Activated CD4-positive, alpha-beta T cell treated with anti-CD3 and anti-CD28 coated beads for 1 hour (primary cell): ENCODE measurements around the gene IRF2.

Source experiments
- DNase-seq: peaks from one replicate; pipeline ENCODE4 v3.0.0-alpha.2; 2020

The IRF2 gene

GRCh38 chr4:184474263-184475095, at the start of gene IRF2:
IRF2 (minus strand) TSS chr4:184474550; CDS start chr4:184429064, 45,486 bp downstream.
- DNase-seq = peak; percentile 95

- no peak for DNase-seq
Measured at GRCh38 chr4:184515606-184516005, 41.3 kb upstream of the IRF2 start.

DNA sequence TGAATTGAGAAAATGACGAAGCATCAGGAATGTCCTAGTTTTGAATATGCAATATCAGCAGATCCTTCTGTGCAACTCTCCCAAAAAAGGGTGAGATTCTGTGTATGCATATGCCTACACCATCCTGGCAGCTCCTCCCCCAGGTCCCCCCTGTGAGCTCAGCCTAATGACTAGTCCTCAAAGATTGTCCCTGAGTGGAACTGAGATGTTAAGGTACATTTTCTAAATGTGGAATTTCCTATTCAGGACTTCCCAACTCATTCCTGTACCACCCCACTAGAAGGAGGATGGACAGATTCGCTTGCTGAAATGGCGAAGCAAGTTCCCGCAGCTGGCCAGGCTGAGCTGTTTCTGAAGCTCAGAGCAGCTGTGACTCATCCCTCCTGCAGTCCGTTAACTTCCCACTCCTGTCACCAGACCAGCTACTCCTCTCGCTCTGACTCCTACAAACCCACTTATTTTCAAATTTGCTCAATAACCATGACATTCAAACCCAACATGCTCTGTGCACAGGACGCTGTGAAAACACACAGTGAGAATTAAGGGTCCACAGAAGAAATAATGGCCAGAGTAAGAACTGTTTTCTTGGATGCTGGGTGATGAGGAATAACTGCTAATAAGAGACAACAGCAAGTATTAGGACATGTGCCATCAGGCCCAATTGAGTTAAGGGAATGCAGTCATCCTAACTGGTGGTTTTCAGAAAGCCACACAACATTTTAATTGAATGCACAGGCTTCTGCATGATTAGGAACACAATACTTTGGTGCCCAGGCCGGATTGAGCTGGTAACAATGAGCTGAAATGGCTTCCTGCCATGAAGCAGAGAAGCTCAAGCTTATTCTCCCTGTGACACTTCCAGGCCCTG, 40.0 kb upstream of the IRF2 start:
- no peak for DNase-seq

- no peak for DNase-seq
Measured at GRCh38 chr4:184513802-184514120, 39.4 kb upstream of the IRF2 start.

DNA sequence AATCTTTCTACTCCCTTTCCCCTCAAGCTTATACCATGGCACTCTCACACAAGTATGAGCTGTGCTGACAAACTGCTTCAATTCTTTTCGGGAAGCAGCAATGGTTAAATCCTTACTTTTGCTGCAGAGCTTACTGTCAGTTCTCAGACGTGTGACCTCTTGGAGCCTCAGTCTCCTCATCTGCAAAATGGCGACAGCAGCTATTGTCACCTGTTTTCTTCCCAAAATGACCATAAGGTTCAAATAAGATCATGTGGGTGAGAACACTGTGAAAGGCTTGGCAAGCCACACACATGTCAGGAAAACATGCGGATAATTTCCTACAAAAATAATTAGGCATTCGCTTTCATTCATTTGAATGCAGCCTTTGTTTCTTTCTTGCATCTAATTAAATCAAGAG, 36.8 kb upstream of the IRF2 start:
- no peak for DNase-seq

- DNase-seq = no peak
Measured at GRCh38 chr4:184510401-184510800, 36.1 kb upstream of the IRF2 start.

DNA sequence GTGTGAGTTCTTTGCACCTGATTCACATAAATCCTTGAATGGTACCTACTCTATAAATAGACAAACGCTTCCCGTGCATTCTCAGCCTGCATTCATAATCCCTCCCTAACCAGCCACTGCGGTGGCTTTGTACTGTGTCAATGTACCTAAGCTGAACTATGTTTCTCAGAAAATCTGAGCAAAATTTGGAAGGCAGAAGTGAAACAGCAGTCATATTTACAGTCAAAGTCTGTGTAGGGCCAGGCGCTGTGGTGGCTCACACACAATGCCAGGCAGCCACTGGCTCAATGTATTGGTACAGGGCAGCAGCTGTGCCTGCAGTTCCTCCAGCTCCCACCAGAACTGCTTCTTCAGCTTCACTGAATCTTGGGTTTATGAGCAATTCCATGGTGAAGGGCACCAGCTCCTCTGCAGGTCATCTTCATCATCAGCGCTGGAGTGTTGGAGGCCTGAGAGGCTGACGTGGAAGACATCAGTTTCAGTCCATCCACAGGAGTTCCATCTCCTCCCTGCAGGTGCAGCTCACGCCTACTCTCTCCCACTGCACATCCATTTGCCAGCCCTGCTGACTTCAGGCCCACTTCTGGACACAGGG, 32.3 kb upstream of the IRF2 start:
- DNase-seq = no peak

DNA sequence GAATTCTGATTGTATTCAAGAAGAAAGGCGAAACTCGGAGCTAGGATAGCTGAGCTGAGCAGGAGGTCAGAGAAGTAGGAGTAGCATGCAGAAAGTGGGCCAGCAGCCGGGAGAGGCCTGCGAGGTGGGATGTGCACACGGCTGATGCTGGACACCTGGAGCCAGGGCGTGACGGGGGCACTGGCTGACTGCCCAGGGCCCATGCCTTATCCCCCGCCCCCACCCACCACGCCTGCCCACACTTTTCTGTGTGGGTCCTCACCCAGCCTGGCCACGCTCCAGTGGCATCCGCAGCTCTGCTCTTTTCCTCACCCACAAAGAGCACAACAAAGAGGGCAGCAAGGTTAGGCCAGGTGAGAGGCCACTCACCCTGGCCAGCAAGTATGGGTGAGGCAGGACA, 30.0 kb upstream of the IRF2 start:
- DNase-seq = no peak

GRCh38 chr4:184503869-184504300, 29.5 kb upstream of the IRF2 start:
- DNase-seq = no peak

DNA sequence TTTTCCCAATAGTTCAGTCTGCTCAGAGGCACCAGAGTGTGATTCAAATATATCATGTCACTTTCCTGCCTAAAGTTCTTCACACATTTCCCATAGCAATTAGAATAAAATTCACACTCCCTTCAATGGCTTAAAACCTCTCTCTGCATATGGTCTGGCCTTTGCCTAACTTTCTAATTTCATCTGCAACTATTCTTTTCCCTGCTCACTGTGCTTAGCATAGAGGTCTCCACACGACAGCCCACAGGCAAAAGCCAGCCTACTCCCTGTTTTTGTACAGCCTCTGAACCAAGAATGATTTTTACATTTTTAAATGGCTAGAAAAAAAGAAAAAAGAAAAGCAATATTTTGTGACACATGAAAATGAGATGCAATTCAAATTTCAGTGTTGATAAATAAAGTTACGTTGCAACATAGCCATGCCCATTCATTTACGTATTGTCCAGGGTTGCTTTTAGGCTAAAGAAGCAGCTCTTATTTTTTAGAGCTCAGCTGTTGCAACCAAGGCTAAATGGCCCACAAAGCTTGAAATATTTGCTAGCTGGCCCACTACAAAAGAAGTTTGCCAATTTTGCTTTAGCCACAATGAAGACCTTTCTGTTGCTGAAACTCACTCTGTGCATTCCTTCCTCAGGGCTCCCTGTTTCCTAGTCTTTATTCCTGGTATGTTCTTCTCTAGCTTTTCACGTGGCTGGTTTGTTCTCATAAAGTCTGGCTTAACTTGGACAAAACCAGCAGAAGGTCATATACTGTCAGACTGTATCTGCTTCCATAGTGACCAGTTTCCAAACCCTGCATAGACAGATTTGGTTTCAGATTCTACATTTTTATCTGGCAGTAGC, 26.6 kb upstream of the IRF2 start:
- DNase-seq = no peak

DNA sequence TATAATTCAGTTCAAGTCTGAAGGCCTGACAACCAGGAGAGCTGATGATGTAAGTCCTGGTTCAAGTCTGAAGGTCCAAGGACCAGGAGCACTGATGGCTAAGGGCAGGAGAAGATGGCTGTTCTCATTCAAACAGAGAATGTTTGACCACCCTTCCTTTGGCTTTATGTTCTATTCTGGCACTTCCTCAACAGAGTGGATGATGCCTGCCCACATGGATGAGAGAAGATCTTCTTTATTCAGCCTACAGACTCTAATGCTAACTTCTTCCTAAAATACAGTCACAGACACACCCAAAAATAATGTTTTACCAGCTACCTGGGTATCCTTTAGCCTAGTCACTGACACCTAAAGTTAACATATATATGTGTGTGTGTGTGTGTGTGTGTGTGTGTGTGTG, 25.6 kb upstream of the IRF2 start:
- DNase-seq = no peak

DNA sequence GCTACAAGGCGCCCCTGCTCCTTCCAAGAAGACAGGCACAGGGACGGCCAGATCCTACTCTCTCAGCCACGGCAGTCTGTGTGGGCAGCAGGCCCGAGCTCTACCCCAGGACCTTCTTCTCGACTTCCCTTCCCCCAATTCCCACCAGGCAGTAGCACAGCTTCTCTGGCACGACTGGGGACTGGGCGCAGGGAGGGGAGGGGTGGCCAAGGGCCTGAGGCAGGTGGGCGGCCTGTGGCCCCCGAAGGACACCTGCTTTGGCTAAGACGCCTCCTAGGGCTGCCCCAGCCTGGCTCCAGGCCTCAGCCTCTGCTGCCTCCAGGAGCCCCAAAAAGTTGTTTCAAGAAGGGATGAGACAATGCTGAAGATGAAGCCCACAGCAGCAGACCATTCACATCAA, 24.2 kb upstream of the IRF2 start:
- DNase-seq = no peak

DNA sequence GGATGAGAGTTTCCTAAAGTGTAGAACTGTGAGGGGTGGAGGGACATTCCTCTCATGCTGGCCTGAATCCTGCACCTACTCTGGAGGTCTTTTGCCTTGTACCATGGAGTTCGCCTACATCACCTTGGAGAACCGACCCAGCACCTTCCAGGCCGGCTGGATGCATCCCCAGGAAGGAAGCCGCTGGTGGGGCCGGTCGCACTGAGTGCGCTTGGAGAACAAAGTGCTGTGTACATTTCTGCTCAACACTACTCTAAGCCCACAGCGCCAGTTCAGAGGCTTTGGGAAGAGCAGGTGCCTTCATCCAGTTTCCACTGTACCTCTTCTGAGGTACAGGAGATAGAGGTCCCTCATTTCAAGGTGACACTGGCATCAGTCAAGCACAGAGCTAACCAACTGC, 15.4 kb upstream of the IRF2 start:
- DNase-seq = no peak

DNA sequence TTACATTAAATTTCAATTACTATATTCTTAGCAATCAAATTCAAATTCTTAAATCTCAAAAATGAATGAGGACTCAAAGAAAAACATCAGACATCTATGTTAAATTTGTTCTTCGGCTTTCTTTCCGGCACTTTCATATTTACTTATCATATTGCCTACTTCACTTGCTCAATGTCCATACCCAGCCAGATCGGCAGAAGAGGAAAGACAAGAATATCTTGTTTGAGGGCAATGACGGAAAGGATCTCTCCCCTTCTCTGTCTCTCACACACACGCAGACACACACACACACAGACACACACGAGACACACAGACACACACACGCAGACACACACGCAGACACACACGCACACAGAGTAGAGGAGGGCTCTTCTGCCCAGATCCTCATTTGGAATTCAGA, 13.2 kb upstream of the IRF2 start:
- DNase-seq = no peak

GRCh38 chr4:184485279-184485678, 10.9 kb upstream of the IRF2 start:
- DNase-seq = no peak

DNA sequence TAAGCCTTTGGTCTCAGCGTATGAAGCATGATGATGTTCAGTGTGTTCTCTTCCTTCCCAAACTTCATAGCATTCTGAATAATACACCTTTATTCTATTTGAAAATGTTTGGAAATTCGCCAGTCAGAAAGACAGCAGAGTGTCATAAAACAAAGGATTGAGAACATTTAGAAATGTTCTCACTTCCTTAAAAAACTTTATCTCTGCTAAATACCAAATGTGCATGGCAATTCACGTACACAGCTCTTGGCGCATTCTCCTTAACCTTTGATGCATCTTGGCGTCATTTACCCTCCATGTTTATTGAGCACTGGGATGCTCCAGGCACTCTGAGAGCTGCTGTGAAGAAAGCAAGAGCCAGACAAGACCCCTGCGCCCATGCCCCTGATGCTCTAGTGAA, 7.2 kb upstream of the IRF2 start:
- no peak for DNase-seq

DNA sequence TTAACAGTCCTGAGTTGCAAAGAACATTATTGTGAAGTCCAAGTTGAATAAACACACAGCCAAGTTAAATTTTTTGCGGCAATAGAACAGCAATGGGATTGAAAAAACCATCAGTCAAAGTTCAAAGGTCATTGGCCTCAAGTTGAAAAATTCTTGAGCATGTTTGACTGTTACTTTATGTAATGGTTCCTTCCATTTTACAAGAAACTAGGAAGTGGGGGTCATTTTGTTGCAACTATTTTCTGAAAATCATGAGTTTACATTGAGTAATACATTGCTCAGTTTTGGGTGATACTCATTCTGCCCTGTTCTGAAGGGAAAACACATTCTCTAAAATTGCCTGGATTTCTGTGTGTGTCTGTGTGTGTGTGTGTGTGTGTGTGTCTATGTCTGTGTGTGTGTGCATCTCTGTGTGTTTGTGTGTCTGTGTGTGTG, 5.2 kb upstream of the IRF2 start:
- no peak for DNase-seq

- no peak for DNase-seq
Measured at GRCh38 chr4:184477201-184477999, 3.0 kb upstream of the IRF2 start.

- DNase-seq = no peak
Measured at GRCh38 chr4:184476695-184477094, 2.3 kb upstream of the IRF2 start.

DNA sequence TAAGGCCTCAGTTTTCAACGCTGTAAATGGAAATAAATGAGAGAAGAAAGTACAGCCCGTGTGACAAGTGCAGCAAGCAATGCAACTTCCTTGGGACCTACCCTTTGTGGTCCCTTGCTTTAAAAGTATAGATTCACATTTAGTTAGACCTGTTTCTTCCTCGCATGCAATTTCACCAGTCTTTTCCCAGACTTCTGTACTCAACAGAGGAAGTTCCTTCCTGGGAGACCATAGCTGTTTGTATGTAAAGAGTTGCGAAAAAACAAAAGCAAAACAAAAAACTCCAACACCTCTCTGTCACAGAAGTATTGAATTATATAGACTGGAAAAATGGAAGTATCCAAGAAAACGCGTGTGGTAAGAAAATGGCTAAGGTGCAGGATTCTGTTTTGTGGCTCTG, 1.1 kb upstream of the IRF2 start:
- DNase-seq = no peak

GRCh38 chr4:184475096-184475461, 729 bp upstream of the IRF2 start:
- DNase-seq = peak; percentile 43
